NCI-H2196 treated with DMSO at 0.1 percent for 48 hours (cell line): Measurements from ENCODE around the gene DDX1.

Experiments used
- DNase-seq: peaks from one replicate; lab custom pipeline; 2025; ENCODE audit not compliant: unreplicated experiment; lab: John Stamatoyannopoulos, UW

Gene DDX1

DNA sequence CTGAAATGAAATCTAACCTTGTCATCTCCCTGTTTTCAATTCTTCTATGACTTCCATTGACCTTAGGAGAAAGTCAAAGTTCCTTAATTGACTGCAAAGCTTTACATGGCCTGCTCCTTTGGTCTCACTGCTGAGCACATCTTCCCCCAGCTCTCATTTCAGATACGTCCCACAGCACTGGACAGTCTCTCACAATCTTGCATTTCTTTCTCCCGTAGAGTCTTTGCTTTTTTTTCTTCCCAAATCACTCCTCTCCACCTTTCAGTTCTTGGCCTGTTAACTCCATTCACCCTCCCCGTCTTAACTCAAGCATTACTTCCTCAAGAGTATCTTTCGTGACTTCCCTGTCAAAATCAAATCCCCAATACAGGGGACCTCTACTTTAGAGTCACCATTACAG is 67.2 kb downstream of the DDX1 start:
- DNase-seq: no peak

GRCh38 chr2:15660491-15661294 is 69.0 kb downstream of the DDX1 start:
- no peak for DNase-seq

DNA sequence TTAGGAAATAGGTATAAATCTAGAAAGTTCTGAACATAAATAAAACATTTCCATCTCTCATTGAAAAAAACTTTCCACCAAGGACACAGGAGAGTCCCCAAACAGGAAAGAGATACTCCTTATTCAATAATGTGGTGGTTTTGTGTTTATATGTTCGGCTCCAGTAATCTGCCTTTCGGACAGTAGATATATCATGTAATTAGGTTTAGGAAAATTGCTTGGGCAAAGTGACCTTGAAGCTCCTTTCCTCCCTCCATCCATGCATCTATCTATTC is 69.6 kb downstream of the DDX1 start:
- no peak for DNase-seq

- no peak for DNase-seq
These were observed 70.4 kb downstream of the DDX1 start for GRCh38 chr2:15662026-15662425.

GRCh38 chr2:15662579-15662978 is 70.9 kb downstream of the DDX1 start:
- no peak for DNase-seq

GRCh38 chr2:15663802-15664201 is 72.1 kb downstream of the DDX1 start:
- no peak for DNase-seq

DNA sequence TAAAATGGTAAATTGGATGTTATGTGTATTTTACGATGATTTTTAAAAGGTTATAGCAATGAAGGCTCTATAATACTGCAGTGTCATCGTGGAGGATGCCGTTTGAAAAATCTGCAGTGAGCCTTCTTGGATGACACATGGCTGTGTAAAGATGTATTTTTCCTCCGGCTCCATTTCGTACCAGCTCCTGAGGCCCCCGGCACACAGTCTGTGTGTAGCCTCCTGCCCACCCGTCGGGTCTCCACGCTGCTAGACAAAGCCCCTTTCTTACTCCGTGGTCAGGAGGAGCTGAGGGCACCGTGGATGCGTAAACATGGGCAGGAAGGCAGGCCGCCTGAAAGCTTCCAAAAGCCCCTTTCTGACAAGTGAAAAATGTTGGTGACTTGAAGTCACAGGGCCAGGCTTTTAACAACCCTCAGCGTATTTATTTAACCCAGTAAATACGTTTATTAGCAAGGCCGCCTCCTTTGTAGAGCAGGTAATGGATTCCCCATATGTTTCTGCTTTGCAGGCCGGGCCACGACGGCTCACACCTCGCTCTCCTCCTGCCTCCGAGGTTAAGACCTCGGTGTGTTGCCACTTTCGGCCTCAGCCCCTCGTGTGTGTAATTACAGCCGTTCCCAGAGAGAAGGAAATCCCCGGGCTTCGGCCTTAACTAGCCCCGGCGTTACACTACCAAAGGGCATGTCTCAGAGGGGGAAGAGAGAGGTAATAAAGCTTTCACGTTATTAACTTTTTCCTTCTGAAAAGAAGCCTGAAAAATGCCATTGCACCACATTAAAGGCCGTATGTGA is 72.8 kb downstream of the DDX1 start:
- no peak for DNase-seq

DNA sequence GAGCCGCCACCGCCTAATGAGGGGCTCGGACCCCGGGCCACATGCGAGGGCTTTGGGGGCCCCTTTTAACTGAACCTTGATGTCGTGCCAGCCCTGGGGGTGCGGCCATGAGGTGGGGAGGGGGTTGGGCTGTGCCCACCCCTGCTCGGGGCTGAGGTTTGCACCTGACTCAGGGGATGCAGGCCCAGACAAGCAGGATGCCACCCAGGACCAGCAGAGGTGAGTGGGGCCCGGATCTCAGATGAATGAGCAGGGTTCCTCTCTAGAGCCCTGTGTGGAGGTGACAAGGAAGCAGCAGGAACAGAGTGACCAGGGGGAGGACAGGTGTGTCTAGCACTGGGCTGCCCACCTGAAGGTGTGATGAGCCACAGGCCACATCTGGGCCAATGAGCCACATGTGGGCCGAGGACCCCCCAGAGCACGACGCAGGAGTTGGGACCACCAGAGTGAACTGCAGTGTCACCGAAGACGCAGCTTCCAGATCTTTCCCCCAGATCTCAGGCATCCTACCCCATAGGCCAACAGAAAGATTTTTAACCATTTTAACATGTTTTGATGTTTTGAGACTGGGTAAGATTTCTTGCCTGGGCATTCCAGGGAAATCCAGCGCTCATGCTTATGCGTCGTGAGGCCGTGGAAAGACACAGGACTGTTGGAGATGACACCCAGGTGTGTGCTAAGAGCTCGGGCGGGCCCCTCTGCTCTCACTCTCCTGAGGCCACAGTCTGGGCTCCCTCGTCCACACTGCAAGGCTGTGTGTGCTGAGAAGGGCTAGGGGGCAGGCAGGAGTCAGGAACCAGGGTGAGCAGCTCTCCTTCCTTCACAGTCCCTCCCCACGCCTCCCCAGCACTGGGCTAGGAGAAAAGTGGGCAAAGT is 73.6 kb downstream of the DDX1 start:
- DNase-seq: no peak

- DNase-seq: no peak
These were observed 74.3 kb downstream of the DDX1 start for GRCh38 chr2:15665943-15666460.

GRCh38 chr2:15666861-15667808 is 75.5 kb downstream of the DDX1 start:
- DNase-seq: no peak

DNA sequence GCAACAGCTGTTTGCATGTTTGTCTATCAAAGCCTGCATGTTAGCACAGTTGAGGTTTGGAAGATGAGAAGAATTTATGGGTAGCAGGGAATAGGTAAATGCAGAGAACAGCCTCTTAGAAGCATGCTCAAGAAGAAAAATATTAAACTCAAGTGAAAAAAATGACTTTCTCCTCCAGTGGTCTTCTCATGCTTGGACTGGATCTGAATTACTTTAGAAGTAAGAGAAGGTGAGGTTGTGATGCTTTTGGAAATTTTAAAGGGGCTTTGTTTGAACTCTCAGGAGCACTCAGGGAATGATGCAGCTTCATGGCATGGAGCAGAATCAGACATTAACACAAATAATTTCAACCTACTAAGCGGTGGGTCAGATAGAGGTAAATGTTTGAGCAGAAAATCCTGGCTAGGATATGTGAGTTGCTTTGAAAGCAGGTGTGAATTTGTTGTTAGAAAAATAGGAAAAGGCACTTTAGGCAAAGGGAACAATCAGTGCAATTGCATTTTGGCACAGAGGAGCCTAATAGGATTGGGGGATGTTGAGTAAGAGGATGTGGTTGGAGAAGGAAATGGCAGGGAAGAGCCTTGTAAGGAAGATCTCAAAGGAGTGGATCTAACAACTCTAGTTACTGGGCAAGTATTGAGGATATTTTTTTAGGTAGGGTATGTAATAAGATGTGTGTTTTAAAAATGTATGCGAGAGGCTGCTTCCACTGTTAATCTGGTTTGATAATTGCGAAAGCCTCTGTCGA is 76.3 kb downstream of the DDX1 start:
- DNase-seq: no peak

GRCh38 chr2:15668611-15669305 is 77.1 kb downstream of the DDX1 start:
- no peak for DNase-seq

GRCh38 chr2:15669375-15669910 is 77.8 kb downstream of the DDX1 start:
- no peak for DNase-seq

- no peak for DNase-seq
These were observed 78.8 kb downstream of the DDX1 start for GRCh38 chr2:15670469-15670868.

- no peak for DNase-seq
These were observed 79.3 kb downstream of the DDX1 start for GRCh38 chr2:15670981-15671380.

DNA sequence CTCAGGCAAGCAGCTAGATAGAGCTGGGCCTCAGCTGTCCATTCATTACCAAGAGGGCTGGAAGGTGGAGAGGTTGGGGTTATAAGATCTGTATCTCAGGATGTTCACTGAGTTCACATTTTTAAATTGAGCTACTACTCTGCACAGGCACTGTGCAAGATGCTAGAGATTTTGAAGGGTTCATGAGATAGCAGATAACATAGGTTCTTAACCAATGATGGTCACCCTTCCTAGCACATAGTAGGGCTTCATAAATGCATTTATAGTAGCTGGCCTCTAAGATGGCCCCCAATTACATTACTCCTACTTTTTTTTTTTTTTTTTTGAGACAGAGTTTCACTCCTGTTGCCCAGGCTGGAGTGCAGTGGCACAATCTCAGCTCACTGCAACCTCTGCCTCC is 79.7 kb downstream of the DDX1 start:
- no peak for DNase-seq

DNA sequence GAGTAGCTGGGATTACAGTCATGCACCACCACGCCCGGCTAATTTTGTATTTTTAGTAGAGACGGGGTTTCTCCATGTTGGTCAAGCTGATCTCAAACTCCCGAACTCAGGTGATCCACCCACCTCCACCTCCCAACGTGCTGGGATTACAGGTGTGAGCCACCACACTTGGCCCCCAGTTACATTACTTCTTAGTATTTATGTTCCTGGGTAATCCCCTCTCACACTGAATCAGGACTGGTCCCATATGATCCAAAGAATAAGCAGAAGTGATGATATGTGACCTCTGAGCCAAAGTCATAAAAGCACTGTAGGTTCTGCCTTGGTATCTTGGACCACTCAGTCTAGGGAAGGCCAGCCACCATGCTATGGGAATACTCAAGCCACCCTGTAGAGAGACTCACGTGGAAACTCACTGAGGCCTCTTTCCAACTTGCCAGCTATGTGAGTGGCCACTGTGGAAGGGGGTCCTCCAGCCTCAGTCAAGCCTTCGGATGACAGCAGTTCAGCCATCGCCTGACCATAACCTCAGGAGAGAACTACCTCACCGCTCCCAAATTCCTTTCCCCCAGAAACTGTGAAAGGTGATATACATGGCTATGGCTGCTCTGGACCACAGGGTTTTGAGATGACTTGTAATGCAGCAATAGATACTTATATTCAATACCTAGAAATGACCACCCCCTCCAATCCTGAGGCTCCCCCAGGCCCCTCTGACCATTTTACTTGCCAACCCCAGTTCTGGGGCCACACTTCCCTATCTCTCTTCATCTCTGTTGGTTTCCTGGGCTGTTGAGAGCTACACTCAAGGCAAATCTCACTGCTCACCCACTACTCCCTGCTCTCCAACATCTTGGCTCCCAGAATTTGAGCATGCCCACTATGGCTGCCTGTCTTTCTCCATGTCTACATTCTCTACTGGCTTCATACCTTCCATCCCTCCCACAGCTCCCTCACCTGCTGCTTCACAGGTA is 80.5 kb downstream of the DDX1 start:
- DNase-seq: no peak
